ENCODE results near the gene RTL10. TPM values are rescaled to one million over a fixed set of nuclear protein-coding genes. Genes with fewer than 3 reads are reported as not detected.
A peak's percentile ranks its signal among the peaks of the same experiment; 100 is the strongest.

The RTL10 gene
- polyA plus RNA-seq, 1 donor from 2014 or later: 11.7 TPM

DNA sequence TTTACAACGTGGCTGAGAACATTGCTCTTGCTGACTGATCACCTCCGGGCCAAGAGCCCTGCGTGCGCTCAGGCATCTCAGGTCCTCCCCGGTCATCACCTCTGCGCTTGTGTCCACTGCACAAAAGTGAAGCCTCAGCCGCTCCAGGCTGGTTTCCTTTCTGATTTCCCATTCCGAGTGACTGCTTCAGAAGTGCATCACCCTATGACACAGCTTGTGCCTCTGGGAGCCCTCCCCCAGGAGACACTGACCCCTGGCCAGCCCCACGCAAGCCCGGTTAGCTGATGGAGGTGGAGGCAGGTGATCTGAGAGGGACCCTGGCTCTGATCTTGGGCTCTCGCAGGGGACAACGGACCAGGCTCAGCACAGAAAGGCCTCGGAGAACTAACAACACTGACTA lies 38.3 kb upstream of the RTL10 start:
- Histone ChIP-seq H3K9me2 (ENCODE audit: insufficient read depth, low read length) (no peaks in the 10 kb centered on the region), H3K79me2 (replicated peaks; ENCODE audit: insufficient read depth, low read length) (no peaks in the 10 kb centered on the region), H3K4me3 (ENCODE audit: low read length) (no peak overlapping the region), H3K27me3 (ENCODE audit: insufficient read depth, low read depth, low read length) (no peaks in the 10 kb centered on the region), H3K4me2 (ENCODE audit: low read length) (no peak overlapping the region), H4K20me1 (ENCODE audit: insufficient read depth) (no peaks in the 10 kb centered on the region), H3K27ac (ENCODE audit: low read length) (no peak overlapping the region), H2AFZ (ENCODE audit: low read depth, low read length) (no peak overlapping the region), H3K9ac (ENCODE audit: low read length) (no peak overlapping the region), H3K36me3 (ENCODE audit: insufficient read depth, low read length) (no peaks in the 10 kb centered on the region), H3F3A (ENCODE audit: insufficient read depth, low read length, poor library complexity, severe bottlenecking) (no peaks in the 10 kb centered on the region), H3K9me3 (ENCODE audit: low read length) (no peaks in the 10 kb centered on the region)
- TF ChIP-seq, protein P1, sequence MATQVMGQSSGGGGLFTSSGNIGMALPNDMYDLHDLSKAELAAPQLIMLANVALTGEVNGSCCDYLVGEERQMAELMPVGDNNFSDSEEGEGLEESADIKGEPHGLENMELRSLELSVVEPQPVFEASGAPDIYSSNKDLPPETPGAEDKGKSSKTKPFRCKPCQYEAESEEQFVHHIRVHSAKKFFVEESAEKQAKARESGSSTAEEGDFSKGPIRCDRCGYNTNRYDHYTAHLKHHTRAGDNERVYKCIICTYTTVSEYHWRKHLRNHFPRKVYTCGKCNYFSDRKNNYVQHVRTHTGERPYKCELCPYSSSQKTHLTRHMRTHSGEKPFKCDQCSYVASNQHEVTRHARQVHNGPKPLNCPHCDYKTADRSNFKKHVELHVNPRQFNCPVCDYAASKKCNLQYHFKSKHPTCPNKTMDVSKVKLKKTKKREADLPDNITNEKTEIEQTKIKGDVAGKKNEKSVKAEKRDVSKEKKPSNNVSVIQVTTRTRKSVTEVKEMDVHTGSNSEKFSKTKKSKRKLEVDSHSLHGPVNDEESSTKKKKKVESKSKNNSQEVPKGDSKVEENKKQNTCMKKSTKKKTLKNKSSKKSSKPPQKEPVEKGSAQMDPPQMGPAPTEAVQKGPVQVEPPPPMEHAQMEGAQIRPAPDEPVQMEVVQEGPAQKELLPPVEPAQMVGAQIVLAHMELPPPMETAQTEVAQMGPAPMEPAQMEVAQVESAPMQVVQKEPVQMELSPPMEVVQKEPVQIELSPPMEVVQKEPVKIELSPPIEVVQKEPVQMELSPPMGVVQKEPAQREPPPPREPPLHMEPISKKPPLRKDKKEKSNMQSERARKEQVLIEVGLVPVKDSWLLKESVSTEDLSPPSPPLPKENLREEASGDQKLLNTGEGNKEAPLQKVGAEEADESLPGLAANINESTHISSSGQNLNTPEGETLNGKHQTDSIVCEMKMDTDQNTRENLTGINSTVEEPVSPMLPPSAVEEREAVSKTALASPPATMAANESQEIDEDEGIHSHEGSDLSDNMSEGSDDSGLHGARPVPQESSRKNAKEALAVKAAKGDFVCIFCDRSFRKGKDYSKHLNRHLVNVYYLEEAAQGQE (IDR thresholded peaks at IDR 0.05; ENCODE audit: borderline replicate concordance): no peak
- TF ChIP-seq MXI1 (conservative IDR thresholded peaks at IDR 0.05; ENCODE audit: poor library complexity, severe bottlenecking) (no peak), RAD21 (conservative IDR thresholded peaks at IDR 0.05) (no peak)
- TF ChIP-seq, protein P2, sequence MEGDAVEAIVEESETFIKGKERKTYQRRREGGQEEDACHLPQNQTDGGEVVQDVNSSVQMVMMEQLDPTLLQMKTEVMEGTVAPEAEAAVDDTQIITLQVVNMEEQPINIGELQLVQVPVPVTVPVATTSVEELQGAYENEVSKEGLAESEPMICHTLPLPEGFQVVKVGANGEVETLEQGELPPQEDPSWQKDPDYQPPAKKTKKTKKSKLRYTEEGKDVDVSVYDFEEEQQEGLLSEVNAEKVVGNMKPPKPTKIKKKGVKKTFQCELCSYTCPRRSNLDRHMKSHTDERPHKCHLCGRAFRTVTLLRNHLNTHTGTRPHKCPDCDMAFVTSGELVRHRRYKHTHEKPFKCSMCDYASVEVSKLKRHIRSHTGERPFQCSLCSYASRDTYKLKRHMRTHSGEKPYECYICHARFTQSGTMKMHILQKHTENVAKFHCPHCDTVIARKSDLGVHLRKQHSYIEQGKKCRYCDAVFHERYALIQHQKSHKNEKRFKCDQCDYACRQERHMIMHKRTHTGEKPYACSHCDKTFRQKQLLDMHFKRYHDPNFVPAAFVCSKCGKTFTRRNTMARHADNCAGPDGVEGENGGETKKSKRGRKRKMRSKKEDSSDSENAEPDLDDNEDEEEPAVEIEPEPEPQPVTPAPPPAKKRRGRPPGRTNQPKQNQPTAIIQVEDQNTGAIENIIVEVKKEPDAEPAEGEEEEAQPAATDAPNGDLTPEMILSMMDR (IDR thresholded peaks at IDR 0.05; ENCODE audit: poor library complexity, severe bottlenecking): no peak

DNA sequence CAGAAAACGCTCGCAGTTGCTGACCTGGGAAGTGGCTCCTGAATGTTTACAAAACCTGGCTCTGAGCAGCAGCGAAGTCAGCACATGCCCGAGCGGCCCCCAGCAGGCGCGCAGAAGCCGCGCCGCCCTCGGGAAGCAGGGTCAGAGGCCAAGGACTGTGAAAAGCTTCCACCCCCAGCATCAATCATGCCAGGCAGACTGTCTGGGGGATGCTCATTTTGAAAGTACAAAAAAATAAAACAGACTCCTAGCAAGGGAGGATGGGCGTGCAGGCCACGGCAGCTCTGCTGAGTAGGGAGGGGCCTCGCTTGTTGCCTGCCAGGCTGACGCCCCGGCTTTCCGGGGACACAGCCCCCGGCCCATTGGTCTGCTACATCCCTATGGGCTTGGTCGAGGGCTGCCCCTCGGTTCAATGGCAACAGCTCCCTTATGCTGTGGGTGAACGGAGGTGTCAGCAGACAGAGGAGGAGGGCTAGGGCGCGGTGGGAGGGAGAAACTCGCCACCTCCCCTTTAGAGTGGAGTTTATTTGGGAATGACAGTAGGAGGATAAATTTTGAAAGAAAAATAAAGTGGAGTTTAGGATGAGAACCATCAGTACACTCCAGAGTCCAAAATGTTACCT lies 37.7 kb upstream of the RTL10 start:
- no peak overlapping the region for H3K4me2 ChIP-seq (ENCODE audit: low read length)
- H3K9ac ChIP-seq (ENCODE audit: low read length): no peak overlapping the region

DNA sequence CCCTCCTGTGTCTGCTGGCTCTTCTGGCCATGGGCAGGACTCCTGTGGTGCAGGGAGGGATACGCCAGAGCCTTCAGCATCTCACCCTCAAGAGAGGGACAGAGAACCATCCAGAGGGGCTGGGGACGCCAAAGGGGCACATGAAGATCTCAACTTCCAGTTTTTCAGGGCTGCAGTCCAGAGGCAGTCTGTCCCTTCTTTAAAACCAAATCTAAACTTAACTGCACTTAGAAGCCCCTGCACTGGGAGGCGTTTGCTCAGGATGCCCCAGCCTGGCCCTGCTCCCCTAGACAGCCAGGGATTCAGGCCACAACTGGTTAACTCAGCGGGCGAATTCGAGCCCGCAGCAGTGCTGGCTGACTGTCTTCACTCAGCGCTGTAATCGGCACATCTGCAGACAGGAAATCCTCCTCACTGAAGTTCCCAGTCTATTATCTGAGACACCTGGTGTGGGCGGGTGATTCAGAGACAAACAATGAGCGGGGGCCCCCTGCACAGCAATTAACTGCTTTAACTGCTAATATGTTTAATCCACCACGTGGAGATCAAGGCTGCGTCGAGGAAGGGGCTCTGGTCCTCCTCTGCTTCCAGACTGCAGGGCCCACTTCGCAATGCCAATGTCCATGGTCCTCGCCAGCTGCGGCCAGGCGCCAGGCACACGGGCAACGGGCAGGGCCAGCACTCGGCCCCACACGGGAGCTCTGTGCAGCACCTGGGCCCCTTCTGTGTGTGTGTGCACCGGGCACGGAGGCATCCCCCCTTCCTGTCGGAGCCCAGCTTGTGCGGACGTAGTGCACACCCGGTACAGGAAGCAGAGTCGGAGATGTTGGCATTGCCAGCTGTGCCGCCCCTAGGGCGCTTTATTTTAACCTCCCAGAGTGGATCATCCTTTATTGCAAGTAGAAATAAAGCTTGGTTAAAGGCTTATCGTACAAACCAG lies 36.9 kb upstream of the RTL10 start:
- TF ChIP-seq EP300 (conservative IDR thresholded peaks at IDR 0.05; ENCODE audit: poor library complexity, severe bottlenecking) (no peak), TAF1 (IDR thresholded peaks at IDR 0.05; ENCODE audit: low read depth) (no peak), MXI1 (conservative IDR thresholded peaks at IDR 0.05; ENCODE audit: poor library complexity, severe bottlenecking) (no peak), EZH2 (IDR thresholded peaks at IDR 0.05; ENCODE audit: borderline replicate concordance, insufficient read depth, low read length, poor library complexity, severe bottlenecking) (no peak)
- TF ChIP-seq, protein P1 (IDR thresholded peaks at IDR 0.05; ENCODE audit: borderline replicate concordance): no peak
- Histone ChIP-seq H3K9me2 (ENCODE audit: insufficient read depth, low read length) (no peaks in the 10 kb centered on the region), H3K4me2 (ENCODE audit: low read length) (no peak overlapping the region), H3K9me3 (ENCODE audit: low read length) (no peaks in the 10 kb centered on the region), H3K9ac (ENCODE audit: low read length) (no peak overlapping the region), H3F3A (ENCODE audit: insufficient read depth, low read length, poor library complexity, severe bottlenecking) (no peaks in the 10 kb centered on the region), H3K4me3 (ENCODE audit: low read length) (peak overlapping the region; percentile 16), H3K27ac (ENCODE audit: low read length) (no peak overlapping the region), H3K79me2 (replicated peaks; ENCODE audit: insufficient read depth, low read length) (no peaks in the 10 kb centered on the region), H2AFZ (ENCODE audit: low read depth, low read length) (no peak overlapping the region), H3K27me3 (ENCODE audit: insufficient read depth, low read depth, low read length) (no peaks in the 10 kb centered on the region), H3K36me3 (ENCODE audit: insufficient read depth, low read length) (no peaks in the 10 kb centered on the region), H4K20me1 (ENCODE audit: insufficient read depth) (no peaks in the 10 kb centered on the region)

More for the DNA sequence above, 37.7 kb upstream of the RTL10 start:
- no peaks in the 10 kb centered on the region for H3K27me3 ChIP-seq (ENCODE audit: insufficient read depth, low read depth, low read length)
- H3K36me3 ChIP-seq (ENCODE audit: insufficient read depth, low read length): no peaks in the 10 kb centered on the region
- H3K9me3 ChIP-seq (ENCODE audit: low read length): no peaks in the 10 kb centered on the region
- no peaks in the 10 kb centered on the region for H4K20me1 ChIP-seq (ENCODE audit: insufficient read depth)
- no peak for TF ChIP-seq TAF1 (IDR thresholded peaks at IDR 0.05; ENCODE audit: low read depth)
- H2AFZ ChIP-seq (ENCODE audit: low read depth, low read length): no peak overlapping the region
- no peak overlapping the region for H3K4me3 ChIP-seq (ENCODE audit: low read length)
- no peaks in the 10 kb centered on the region for H3F3A ChIP-seq (ENCODE audit: insufficient read depth, low read length, poor library complexity, severe bottlenecking)
- H3K27ac ChIP-seq (ENCODE audit: low read length): no peak overlapping the region
- H3K9me2 ChIP-seq (ENCODE audit: insufficient read depth, low read length): no peaks in the 10 kb centered on the region
- H3K79me2 ChIP-seq (replicated peaks; ENCODE audit: insufficient read depth, low read length): no peaks in the 10 kb centered on the region
